SKM-1 treated with dmso at 0.1 percent for 144 hours (cell line): ENCODE measurements around the gene KRTAP4-16.
"Not testable (repeated sequence)": the region's sequence is repeated elsewhere in the genome, so short reads cannot be mapped to it uniquely, and the experiment has no call there.

Source experiments
- DNase-seq: peaks from one replicate; lab custom pipeline; 2025; ENCODE audit not compliant: unreplicated experiment; lab: John Stamatoyannopoulos, UW

KRTAP4-16 gene

GRCh38 chr17:41101586-41102259 is at the start of gene KRTAP4-16:
Gene KRTAP4-16, minus strand, starts transcription at chr17:41102209. Its CDS starts 0 bp downstream, at chr17:41102209.
- DNase-seq: no peak

DNA sequence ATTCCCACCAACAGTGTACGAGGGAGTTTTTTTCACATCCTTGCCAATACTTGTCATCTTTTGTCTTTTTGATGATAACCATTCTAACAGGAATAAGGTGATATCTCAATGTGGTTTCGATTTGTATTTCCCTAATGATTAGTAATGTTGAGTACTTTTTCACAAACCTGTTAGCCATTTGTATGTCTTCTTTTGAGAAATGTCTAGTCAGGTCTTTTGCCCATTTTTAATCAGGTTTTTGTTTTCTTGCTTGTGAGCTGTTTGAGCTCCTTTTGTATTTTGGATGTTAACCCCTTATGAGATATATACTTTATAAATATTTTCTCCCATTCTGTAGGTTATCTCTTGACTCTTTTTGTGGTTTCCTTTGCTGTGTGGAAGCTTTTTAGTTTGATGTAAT is 49.5 kb upstream of the KRTAP4-16 start:
- no peak for DNase-seq

- DNase-seq: no peak
These were observed 48.0 kb upstream of the KRTAP4-16 start for GRCh38 chr17:41150026-41150425.

GRCh38 chr17:41149652-41149985 is 47.6 kb upstream of the KRTAP4-16 start, which contains the start of gene KRTAP4-5:
Gene KRTAP4-5, minus strand, starts transcription at chr17:41149825. Its CDS starts 58 bp downstream, at chr17:41149767.
- no peak for DNase-seq

- DNase-seq: not testable (repeated sequence)
These were observed 47.1 kb upstream of the KRTAP4-16 start for GRCh38 chr17:41148971-41149651.

- no peak for DNase-seq
These were observed 45.7 kb upstream of the KRTAP4-16 start for GRCh38 chr17:41147531-41148204.

DNA sequence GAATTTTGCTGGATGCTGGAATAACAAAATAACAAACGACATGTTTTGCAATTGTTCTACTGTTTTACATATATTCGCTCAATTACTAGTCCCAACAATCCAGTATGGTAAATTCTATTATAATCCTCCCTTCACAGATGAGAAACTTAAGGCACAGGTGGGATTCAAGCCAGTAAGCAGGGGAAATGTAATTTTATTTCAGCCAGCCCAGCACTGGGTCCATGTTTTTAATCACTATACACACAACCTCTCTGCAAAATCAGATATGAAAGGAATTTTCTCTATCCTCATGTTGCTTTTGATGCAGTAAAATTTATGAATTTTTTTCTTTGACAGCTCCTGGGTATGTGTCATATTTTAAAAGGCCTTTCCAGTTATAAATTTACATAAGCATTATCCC is 43.3 kb upstream of the KRTAP4-16 start:
- no peak for DNase-seq

DNA sequence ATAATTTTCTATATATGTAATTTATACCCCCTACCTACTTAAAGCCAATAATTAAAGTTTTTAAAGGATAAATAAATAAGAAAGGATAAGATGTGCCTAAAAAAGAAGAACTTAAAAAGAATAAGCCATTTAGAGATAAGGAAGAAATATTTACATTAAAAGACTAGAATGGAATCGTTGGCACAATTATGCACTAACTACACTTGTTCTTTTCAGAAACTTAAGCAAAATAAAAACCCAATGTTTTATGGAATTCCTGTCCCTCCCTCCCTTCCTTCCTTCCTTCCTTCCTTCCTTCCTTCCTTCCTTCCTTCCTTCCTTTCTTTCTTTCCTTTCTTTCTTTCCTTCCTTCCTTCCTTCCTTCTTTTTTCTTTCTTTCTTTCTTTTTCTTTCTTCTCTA is 42.8 kb upstream of the KRTAP4-16 start:
- DNase-seq: no peak

DNA sequence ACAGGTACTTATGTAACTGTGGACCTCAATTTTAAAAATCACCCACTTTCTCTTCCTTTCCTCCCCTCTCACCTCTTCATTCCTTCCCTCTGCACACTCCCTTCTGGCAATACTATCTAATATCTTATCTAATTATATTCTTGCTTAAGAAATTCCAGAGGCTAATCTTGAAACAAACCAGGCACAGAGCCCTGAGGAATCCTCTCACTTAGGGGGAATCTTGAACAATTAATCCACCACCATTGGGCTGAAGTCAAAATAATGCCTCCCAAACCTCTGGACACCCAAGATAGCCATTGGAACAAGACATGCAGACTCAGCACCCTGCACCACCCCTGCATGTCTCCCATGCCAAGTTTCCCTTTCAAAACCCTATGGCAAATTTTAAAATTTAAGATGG is 39.4 kb upstream of the KRTAP4-16 start:
- DNase-seq: no peak

DNA sequence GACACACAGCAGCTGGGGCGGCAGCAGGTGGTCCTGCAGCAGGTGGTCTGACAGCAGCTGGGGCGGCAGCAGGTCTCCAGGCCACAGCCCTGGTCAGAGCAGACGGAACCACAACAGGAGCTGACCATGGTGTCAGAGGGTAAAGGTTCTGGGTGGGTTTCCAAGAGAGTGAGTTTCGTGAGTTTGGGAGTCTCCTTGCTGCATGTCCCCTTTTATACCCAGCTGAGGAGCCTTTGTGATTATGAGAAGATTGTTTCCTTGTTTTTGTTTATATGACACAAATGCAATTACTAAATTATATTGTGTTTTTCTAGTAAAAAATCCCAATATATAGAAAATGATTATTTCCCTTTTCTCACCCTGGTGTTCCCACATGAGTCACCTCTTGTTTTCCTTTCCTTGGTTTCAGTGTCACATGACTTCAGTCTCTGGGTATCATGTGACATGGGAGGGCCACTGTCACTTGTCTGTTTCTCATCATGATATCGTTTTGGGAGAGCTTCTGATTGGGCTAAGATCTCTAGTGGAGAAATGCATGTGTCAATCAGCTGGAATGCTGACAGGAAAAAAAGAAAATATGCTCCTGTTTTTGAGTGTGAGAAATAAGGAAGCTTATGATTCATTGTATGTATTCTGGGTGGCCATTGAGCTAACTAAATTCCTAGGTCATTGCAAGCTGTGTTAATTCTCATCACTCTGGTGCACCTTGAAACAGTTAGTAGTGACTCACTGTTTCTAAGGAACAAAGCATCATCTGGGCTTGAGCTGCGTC is 38.5 kb upstream of the KRTAP4-16 start, which contains the start of gene KRTAP4-6:
Gene KRTAP4-6 (minus strand): TSS at position 185 of the 772 bp plus-strand sequence. CDS start 57 bp downstream, at position 128.
- DNase-seq: no peak

DNA sequence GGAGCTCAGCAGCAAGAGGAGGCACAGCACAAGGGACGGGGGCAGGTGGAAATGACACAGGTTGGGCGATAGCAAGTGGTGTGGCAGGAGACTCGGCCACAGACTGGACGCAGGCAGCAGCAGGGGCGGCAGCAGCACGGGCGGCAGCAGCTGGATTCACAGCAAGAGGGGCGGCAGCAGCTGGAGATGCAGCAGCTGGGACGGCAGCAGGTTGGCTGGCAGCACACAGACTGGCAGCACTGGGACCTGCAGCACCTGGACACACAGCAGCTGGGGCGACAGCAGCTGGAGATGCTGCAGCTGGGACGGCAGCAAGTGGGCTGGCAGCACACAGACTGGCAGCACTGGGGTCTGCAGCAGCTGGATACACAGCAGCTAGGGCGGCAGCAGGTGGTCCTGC is 37.9 kb upstream of the KRTAP4-16 start:
- not testable (repeated sequence) for DNase-seq

GRCh38 chr17:41133880-41134735 is 32.1 kb upstream of the KRTAP4-16 start:
- DNase-seq: no peak

DNA sequence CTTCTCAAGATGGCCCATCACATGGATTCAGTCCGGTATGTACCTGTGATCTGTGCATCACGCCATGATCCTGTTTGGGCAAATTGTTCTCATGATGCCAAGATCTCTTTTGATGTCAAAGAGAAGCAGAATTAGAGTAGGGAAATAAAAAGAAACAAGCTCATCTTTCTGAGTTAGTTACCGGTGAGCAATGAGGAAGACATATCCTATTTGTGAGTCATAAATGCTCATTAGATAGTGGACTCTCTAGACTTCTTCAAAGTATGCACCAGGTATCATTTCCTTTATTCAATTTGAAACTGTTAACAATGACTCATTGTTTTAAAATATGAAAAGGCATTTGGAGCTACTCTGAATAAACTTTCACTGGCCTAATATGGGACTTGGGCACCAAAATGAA is 30.0 kb upstream of the KRTAP4-16 start:
- DNase-seq: no peak

DNA sequence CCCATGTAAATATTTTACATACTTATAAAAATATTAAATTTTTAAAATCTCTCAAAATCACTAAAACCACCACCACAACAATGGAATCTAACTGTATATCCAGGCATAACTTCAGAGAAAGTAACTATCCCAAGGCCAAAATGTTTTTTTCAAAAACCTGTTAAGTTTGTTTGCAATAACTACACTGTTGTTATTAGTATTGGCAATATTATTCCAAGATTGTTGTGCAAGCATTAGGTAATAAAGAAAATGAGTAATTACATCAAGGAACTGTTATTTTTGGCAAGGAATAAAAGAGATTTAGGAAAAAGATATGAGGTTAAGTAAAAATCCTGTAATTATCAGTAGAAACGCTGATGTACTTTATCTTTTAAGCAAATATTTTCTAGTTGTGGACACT is 25.4 kb upstream of the KRTAP4-16 start:
- no peak for DNase-seq

DNA sequence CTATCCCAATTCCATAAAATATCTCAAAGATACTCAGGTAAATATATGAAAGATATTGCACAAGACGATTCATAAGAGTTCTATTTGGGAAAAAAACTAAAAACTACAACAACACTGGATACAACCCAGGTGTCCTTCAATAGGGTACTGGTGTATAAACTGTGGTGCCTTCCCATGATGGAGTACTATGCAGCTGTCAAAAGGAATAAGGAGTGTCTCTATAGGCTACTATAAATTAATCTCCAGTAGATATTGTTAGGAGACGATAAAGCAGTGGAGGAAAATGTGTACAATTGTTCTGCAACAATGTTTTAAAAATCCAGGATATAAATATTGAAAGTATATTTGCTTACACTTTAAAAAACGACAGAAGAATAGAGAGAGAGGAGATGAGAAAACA is 24.4 kb upstream of the KRTAP4-16 start:
- no peak for DNase-seq

- no peak for DNase-seq
These were observed 23.1 kb upstream of the KRTAP4-16 start for GRCh38 chr17:41125064-41125463.

DNA sequence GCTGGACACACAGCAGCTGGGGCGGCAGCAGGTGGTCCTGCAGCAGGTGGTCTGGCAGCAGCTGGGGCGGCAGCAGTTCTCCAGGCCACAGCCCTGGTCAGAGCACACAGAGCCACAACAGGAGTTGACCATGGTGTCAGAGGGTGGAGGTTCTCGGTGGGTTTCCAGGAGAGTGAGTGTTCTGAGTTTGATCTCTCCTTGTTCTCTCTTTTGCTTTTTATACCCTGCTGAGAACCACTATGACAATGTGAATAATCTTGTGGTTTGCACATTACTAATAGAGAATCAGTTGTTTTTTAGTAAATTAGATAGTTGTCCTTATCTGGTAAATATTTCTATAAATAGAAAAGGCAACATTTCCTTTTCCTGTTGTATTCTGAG is 22.0 kb upstream of the KRTAP4-16 start, which contains the start of gene KRTAP4-12:
Gene KRTAP4-12 (minus strand): TSS at position 192 of the 381 bp plus-strand sequence. CDS start 60 bp downstream, at position 132.
- not testable (repeated sequence) for DNase-seq

- not testable (repeated sequence) for DNase-seq
These were observed 21.4 kb upstream of the KRTAP4-16 start for GRCh38 chr17:41123292-41123990.

- DNase-seq: no peak
These were observed 19.7 kb upstream of the KRTAP4-16 start for GRCh38 chr17:41121742-41122141.
